GM21515 (cell line): ENCODE data around the gene CHST9.

ENCODE experiments used
- ATAC-seq: cut with Tn5 transposase; IDR thresholded peaks from one replicate; pipeline ENCODE4 v1.9.1; 2021; ENCODE audit not compliant: unreplicated experiment

CHST9 gene

DNA sequence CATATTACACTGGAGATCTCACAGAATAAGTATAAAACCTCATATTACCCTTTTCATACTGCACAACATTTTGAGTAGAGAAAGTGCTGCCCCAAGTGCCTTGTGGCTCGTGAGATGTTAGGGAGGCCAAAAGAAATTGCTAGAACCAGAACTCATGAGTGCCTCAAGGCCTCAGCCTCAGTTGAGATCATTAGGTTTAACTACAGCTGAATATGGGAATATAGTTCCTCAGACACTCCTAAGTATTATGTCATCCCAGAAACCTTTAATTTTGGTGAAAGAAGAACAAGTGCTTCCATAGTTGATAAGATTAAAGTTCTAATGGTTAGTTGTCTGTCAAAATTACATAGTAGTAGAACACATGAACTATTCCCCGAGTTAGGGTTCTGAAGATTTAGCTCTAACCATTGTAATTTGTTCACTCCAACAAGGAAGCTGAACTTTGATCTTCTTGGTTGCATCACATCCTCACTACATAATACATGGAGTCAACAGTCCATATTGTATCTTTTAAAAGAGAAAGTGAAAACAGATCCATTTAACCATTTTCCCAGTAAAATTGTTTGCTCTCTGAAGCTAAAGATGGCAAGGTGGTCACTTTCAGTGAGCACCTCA, 310.0 kb downstream of the CHST9 start:
- no peak for ATAC-seq

DNA sequence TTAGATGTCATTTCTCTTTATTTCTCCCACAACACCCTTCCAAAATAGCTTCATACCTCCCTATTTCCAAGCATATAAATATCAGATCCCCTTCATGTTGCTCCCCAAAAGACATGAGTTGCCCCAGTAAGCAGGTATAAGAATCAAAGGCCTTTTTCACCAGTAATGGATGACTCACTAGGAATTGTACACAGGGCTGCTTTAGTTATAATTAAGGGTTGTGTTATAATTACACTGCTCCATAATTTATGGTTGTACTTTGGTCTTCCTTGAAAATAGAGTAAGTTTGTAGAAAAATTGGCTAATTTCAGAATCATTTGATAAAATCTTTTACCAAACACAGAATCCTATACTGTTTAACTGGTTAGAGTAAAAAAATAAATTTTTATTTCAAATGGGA, 310.8 kb downstream of the CHST9 start:
- ATAC-seq = no peak

DNA sequence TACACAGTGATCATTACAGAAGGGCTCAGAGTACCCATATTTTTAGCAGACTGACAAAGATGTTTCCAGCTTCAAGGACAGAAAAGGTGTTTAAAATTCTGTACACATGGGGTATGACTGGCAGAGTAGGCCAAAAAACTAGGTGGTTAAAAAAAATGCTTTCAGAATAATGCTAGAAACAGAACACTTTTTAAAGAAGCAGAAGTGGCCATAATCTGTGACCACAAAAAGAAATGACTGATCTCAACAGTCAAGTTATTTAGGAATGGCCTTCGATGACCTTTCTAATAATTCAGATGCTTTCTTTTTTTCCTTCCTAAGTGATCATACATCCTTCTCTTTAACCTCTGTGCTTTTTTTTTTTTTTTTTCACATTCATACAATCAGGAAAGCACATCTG, 315.5 kb downstream of the CHST9 start:
- ATAC-seq = peak; percentile 52

DNA sequence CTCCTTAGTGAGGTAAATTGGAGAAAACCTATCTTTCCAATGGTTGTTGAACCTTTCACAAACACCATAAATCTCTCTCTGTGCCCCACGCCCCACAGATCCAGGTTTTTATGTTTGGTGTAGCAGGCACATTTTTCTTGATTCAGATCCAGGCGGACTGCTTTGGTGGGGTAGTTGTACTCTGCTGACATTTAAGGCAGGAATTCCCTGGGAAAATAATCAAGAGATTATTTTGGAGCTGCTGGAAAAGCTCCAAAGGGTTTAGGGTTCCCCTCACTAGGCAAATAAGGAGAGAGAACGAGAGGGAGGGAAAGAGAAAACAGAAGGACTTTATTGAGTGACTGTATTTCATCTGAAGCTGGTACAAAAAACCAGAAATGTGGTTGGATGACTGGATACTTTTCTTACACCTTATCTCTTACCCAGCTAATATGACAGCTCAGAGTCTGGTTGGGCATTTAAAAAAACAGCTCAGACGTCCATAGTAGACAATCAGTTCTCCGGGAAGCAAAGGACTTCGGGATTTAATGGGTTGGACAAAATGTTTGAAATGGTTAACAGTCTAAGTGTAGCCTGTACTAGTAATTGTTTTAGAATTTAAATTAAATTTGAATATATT, 316.0 kb downstream of the CHST9 start:
- no peak for ATAC-seq

DNA sequence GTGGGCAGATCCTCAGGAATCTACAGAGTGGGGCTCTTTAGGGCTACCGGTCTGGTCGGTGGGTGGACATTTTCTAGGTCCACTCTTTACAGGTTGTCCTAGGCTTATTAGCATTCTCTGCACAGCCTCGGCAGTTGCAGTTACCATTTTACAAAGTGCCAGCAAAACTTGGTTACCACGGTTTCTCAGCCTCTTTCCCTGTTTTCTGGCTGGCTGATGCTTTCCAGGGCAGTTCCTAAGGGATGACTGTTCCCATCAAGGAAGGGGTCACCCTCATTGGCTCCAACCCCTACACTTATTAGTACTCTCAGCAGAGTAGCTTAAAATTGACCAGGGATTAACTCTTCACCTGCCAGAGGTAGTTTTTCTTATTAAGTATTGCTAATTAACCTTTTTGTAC, 317.6 kb downstream of the CHST9 start:
- ATAC-seq = no peak

DNA sequence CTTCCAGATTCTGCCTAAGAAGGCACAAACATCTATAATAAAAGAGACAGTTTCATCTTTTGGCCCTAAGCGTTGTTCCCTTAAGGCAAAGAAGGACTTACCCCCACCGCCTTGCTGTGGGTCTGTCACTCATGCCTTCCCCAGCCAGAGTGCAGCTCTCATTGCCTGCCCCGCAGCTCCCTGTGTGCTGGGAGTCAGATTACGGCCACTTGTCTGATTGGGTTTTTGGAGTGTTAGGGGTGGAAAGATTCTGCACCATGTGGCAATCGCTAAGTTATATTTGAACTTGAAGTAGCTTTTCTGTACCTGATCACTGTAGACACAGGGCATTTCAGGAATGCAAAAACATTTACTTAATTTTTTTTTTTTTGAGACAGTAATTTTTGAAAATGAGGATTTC, 319.6 kb downstream of the CHST9 start, which contains the start of gene AQP4:
Gene AQP4 (minus strand): TSS at position 151 of the 400 bp plus-strand sequence. CDS start 18 bp downstream, at position 133.
- ATAC-seq = no peak

DNA sequence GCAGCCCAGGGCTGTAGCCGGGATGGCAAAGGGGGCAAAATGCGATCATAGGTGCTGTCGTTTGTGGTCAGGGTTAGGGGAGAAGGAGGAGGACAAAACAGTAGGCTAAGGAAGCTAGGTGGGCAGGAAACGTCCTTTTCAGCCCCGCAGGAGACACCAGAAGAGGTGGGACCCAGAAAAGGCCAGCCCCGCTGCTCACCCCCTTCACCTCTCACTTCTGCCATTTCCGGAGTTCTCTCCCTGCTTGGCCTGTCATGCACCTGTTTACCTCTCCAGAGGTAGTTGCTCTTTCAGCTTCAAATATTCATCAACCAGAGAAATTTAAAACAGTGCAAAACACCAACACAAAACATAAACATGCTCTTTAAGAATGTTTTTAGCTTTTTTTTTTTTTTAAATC, 320.4 kb downstream of the CHST9 start:
- peak; percentile 54 for ATAC-seq

DNA sequence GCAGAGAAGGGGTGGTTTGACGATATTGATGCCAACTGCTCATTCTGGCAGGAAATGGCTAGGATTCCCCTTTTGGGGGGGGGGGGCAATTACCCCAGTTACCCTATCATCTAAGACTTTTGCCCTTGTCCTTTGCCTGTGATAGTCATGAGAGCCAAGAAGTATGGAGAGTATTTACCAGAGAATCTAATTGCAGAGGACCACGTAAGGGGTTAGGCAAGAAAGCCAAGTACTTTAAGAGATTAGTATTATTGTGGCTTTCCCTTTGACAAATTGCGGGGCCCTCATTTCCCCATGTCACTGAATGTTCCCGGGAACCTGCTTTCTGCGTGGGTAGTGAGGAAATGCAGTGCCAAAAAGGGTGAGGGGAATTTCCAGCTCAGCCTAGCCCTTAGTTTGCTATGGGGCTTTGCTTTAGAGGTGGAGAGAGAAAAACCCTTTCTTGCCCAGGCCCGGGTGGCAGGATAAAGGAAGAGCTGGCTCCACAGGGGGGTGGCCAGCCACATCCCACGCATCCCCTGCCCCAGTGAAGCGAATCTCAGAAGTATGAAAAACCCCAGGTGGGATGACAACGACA, 321.1 kb downstream of the CHST9 start:
- no peak for ATAC-seq

DNA sequence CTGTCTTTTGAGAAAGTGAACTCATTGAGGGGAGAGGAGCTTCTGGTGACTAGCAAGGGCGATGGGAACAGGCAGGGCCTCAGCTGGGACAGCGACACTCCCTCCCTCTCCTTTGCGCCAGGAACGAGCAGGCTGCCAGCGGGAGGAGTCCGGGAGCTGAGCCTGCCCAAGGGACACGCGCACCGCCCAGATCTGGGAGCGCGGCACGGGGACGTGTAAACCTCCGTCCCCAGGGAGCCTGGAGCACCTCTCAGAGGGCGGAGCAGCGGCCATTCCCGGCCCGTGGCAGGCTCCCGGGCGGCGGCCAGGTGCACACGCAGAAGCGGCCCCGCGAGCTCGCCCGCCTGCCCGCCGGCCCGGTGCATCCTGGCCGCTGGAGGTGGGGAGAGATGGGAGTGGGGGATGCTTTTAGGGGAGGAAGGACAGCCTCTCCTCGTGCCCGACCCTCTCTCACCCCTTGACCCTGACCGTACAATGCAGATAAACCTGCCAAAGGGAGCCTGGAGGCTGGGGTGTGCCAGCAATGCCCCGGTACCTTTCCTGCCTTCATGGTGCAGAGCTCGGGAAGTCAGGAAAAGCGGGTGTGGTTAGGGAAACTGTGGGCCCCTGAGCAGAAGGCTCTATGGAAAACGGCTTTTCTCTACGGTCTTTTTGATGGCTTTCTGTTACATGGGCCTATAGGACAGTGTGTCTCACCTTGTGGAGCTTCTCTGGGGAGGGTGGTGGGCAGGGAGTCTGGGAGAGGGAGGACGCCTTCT, 321.8 kb downstream of the CHST9 start:
- ATAC-seq = no peak

DNA sequence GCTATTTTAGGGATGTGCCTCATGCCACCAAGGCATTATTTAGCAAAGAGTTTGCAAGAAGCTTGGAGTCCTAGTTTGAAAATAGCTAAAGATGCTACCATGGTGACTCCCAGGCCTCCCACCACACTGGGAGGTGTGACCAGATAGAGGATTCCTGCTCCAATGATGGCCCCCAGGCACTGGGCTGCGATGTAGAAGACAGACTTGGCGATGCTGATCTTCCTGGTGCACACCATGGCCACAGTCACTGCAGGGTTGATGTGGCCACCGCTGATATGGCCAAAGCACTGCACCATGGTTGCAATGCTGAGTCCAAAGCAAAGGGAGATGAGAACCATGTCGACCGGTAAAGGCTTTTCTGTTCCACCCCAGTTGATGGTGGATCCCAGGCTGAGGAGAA, 323.0 kb downstream of the CHST9 start:
- ATAC-seq = no peak
